GM18502 (cell line): Measurements from ENCODE around the gene STX16.

Experiments used
- ATAC-seq: cut with Tn5 transposase; IDR thresholded peaks from one replicate; pipeline ENCODE4 v1.9.1; 2021; ENCODE audit warnings: mild to moderate bottlenecking; ENCODE audit not compliant: unreplicated experiment, poor library complexity

STX16 gene

GRCh38 chr20:58669287-58670006, 18.4 kb downstream of the STX16 start:
- peak; percentile 63 for ATAC-seq

GRCh38 chr20:58670102-58670501, 19.0 kb downstream of the STX16 start:
- ATAC-seq, result no peak

GRCh38 chr20:58670659-58671058, 19.6 kb downstream of the STX16 start:
- ATAC-seq, result no peak

DNA sequence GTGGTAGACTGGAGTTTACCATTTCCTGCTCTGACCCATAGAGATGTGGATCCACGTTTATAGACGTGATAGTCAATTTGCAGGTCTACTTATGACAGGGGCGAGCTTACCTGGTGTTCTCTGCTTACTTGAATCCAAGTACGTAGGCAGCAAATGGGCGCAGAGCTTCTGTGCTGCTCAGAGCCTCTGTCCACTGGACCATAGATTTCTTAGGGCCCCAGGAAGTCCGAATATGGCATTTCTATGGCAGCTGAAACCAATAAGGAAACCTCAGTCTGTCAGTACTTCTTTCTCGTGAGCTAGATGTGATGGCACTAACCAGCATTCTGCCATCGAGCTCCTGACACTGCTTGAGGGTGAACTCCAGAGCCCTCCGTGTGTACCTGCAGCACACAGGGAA, 22.0 kb downstream of the STX16 start:
- no peak for ATAC-seq

DNA sequence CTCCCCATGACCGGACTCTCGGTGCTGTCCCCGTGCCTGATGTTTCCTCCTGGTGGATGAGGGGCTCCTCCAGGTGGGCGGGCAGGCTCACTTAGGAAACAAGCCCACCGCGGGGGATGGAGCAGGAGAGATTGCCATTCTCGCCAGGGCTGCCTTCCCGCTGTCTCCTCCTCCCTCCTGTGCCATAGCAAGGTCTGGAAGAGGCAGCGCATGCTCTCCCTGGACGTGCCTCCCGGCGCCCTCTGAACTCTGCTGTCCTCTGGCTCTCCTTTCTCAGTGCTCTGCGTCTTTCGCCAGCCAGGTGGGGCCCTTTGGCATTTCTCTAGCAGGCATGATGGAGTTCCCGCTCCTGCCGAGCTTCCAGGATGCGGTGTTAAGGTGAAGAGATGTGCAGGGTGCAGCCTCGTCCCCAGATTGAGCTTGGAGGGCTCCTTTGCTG, 24.1 kb downstream of the STX16 start:
- ATAC-seq, result no peak

DNA sequence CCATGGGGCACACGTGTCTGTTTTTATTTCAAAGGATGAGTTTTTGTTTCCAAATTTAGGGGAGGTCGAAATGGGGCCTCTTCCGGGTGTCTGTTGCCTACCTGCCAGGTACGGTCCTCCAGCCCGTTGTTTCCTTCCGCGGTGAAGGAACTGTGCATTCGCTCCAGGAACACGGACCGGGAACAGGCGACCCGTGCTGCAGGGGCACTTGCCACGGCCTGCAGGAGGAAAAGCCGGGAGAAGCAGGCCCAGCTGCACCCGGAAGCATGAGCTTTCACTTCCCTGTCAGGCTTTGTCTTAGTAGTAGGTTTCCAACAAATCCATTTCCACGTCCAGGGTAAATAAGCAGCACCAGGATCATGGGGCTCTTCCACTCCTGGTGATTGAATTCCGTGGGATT, 24.6 kb downstream of the STX16 start:
- ATAC-seq, result no peak

GRCh38 chr20:58676161-58676560, 25.1 kb downstream of the STX16 start:
- no peak for ATAC-seq

DNA sequence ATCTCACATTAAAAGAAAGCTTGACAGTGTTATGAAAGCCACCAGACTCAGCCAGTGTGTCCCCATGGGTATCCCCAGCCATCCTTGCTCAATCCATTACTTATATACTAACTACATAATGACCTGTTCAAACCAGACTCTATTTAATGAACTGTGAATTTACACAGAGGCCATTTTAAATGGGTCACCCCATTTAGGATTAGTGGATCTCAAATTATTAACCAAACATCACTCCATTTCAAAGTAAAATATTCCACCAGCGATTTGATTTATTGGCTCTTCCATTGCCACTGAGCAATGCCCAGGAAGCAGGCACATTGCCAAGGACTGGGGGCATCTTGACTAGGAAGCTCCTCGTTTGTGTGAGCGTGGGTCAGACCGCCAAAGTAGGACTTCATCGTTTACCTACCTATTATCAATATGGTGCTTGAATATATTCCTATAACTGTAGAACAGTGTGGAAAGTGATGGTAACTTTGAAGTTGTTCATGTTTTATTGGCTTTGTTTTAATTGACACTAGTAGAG, 26.1 kb downstream of the STX16 start:
- ATAC-seq, result no peak

- ATAC-seq, result no peak
These were observed 26.7 kb downstream of the STX16 start for GRCh38 chr20:58677808-58678207.

- no peak for ATAC-seq
These were observed 27.7 kb downstream of the STX16 start for GRCh38 chr20:58678806-58679205.

- no peak for ATAC-seq
These were observed 31.8 kb downstream of the STX16 start for GRCh38 chr20:58682656-58683531.

- no peak for ATAC-seq
These were observed 33.2 kb downstream of the STX16 start for GRCh38 chr20:58684291-58684690.

GRCh38 chr20:58685988-58686387, 34.9 kb downstream of the STX16 start:
- no peak for ATAC-seq

GRCh38 chr20:58688414-58688813, 37.3 kb downstream of the STX16 start:
- ATAC-seq, result no peak

DNA sequence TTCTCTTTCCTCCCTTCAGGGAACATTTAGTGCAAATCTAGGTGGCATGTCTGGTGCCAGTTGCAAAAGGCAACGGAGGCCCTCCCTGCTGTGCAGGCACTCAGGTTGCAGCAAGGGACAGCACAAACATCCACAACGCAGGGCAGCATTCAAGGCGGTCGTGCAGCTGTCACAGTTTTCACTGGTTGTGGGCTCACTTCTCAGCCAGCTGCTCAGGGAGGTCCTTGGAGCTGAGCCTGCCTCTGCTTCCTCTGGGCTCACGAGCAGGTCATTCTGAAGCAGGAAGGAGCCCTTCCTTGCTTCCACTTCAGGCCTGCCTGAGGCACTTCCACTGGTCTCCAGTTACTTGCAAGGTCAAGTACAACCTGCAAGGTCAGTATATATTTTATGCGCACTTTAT, 37.8 kb downstream of the STX16 start:
- no peak for ATAC-seq

GRCh38 chr20:58690396-58691135, 39.5 kb downstream of the STX16 start:
- no peak for ATAC-seq

- ATAC-seq, result peak; percentile 15
These were observed 40.9 kb downstream of the STX16 start for GRCh38 chr20:58691773-58692578.

GRCh38 chr20:58692579-58693225, 41.6 kb downstream of the STX16 start, which contains the start of gene NPEPL1:
Gene NPEPL1 (plus strand): TSS chr20:58692800. CDS start chr20:58692901, 101 bp downstream.
- ATAC-seq, result peak; percentile 94
